Inferior parietal cortex (tissue), 1 donor: ENCODE results near the gene MPV17L2.
A peak's percentile ranks its signal among the peaks of the same experiment; 100 is the strongest.
"Not testable (repeated sequence)": the region's sequence is repeated elsewhere in the genome, so short reads cannot be mapped to it uniquely, and the experiment has no call there.

Experiments used
- DNase-seq: peaks from one replicate; pipeline ENCODE4 v3.0.0-alpha.2; 2016; ENCODE audit errors: extremely low spot score

The MPV17L2 gene

DNA sequence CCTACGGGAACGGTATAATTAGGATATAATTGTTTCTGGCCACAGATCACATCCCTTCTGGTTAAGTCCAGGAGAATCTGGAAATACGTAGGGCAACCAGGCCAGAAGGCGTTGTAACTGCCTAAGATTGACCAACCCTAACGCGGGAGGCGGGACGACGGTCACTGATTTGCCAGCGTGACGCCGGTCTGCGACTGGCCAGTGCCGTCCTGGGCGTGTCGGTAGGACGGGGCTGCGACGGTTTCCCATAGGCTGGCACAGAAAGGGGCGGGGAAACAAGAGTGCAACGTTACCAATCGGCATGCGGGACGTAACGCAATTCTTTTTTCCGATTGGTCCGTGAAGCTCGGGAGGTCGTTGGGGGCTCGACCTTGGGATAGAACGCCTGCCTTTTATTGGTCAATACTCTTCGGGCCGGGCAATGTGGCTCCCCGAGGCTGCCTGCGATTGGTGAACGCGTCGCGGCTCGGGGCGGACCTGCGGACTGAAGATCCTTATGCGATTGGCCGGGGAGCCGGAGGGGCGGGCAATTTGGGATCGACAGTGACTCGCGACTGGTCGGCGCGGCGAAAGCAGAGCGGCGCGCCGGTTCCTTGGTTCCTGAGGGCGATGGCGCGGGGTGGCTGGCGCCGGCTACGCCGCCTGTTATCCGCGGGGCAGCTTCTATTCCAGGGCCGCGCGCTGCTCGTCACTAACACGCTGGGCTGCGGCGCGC lies at the start of gene MPV17L2:
Gene MPV17L2 (plus strand): TSS at position 546 of the 715 bp plus-strand sequence. CDS start 64 bp downstream, at position 610.
- peak; percentile 100 for DNase-seq

- DNase-seq: no peak
Observed at GRCh38 chr19:18143902-18144301, 49.1 kb upstream of the MPV17L2 start.

DNA sequence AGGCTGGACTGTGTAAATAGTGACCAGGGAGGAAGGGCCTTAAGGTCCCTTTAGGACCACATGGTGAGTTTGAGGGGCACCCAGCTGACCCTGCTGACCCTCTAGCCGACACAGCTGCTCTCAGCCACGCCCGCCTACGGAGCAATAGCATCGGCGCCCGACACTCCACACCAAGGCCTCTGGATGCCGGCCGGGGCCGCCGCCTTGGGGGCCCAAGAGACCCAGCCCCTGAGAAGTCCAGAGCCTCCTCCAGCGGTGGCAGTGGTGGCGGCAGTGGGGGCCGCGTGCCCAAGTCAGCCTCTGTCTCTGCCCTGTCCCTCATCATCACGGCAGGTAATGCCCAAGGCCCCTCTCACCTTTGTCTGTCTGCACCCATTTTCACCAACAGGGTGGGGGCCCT lies 48.7 kb upstream of the MPV17L2 start:
- DNase-seq: no peak

- DNase-seq: no peak
Observed at GRCh38 chr19:18144906-18145305, 48.1 kb upstream of the MPV17L2 start.

DNA sequence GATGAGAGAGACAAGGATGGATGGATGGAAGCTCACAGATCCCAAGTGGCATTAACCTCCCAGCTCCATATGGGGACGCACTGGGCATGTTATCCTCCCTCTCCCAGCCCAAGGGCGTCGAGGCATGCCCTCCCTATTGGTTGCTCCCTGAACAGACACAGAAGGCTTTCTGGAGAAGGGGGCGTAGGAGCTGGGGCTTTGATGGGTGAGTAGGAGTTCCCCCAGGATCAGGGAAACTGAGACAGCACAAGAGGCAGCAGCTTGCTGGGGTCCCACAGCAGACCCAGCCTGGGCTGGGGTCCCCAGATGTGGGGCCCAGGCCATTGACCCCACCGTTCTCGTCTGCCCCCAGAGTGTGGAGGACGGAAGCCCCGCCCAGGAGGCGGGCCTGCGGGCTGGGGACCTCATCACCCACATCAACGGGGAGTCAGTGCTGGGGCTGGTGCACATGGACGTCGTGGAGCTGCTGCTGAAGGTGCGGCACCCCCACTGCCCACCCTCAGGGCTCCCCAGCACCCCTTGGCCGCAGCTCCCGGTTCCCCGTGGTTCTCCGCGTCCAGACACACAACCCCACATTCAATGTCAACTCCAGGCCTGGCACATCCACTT lies 47.5 kb upstream of the MPV17L2 start:
- DNase-seq: no peak

DNA sequence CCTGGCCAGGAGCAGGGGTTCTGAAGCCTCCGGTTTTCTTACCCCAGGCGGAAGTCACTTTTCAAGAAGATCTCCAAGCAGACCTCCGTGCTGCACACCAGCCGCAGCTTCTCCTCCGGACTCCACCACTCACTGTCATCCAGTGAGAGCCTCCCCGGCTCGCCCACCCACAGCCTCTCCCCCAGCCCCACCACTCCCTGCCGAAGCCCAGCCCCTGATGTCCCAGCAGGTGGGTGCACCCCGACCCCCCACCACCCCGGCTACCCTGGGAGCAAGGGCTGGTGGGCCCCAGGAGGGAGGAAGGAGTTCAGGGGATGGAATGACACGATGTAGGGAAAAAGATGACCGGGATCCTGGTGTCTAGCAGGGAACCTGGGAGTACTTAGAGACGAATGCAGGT lies 45.6 kb upstream of the MPV17L2 start:
- no peak for DNase-seq

- no peak for DNase-seq
Observed at GRCh38 chr19:18149596-18149975, 43.4 kb upstream of the MPV17L2 start.

DNA sequence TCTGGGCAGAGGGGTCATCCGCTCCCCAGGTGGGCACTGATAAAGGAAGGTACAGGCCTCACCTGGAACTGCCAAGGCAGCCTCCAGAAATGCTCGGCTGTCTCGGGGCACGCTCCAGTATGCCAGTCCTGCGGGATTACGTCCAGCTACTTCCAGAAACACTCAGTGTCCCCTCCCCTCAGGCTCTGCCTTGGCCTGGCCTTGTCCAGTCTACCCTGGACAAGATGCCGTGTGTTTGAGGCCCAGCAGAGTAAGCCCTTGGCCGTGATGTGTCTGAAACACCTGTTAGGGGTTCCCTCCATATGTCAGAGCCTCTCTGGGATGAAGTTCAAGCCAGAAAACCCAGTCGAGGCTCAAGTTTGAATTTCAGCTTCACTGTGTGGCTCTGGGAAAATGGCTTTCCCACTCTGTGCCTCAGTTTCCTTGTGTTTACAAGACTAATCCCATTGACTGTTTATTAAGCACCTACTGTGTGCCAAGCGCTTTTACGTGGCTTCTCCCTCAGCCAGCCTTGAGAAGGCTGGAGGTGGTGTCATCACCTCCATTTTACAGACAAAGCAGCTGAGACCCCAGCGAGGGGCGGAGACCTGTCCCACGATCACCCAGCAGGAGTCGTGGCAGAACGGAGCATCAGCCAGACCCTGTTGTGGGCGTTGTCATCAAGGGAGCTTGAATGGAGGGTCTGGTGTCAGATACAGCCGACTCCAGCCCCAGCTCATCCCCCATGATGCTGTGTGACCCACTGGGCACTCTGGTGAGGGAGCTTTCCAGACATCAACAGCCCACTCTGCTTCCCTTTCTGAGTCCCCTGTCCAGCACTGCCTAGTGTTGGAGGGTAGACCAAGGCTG lies 42.0 kb upstream of the MPV17L2 start:
- DNase-seq: no peak

- DNase-seq: peak; percentile 98
Observed at GRCh38 chr19:18152442-18152816, 40.6 kb upstream of the MPV17L2 start.

- DNase-seq: peak; percentile 99
Observed at GRCh38 chr19:18152817-18153555, 40.0 kb upstream of the MPV17L2 start, which contains the start of gene PIK3R2. Gene PIK3R2 (plus strand): TSS chr19:18153163. CDS start chr19:18155880, 2,717 bp downstream.

DNA sequence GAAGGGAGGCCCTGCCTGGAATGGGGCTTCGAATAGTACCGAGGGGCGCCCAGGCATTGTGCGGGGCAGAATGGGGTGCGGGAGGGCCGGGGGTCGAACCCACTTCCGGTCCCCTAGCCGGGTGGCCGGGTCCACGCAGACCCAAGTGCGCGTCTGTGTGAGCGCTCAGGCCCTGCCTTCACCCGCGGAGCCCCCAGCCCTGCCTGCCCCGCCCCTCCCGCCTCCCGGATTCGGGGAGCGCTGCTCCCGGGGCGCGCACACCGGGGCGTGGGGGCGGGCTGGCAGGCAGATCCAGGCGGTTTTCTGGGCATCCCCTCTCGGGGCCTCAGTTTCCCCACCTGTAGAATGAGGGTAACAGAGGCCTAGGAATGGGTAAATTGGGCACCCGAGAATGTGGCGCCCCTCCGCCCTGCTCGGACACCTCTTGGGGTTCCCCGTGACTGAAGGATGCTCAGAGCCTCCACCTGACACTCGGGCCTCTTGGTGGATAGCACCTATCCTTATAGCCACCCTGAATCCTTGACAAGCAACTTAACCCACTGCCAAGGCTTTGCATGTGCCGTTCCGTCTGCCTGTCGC lies 39.4 kb upstream of the MPV17L2 start:
- no peak for DNase-seq

- DNase-seq: no peak
Observed at GRCh38 chr19:18155095-18156087, 37.6 kb upstream of the MPV17L2 start.

DNA sequence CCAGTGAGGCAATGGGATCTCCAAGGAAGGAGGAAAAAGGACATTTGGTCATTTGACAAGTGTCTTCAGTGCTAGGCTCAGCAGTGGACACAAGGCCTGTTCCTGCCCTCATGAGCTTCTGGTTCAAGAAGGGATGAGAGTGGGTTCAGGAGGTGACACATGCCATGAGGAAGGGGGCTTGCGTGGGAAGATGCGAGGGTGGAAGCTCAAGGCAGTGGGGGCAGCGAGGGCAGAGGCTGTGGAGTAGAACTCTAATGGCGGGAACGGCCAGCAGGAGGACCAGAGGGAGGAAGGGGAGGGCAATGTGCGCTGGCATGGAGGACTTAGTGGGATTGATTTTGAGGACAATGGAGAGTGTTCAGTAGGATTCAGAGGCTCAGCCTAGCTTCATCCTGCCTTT lies 36.8 kb upstream of the MPV17L2 start:
- no peak for DNase-seq

DNA sequence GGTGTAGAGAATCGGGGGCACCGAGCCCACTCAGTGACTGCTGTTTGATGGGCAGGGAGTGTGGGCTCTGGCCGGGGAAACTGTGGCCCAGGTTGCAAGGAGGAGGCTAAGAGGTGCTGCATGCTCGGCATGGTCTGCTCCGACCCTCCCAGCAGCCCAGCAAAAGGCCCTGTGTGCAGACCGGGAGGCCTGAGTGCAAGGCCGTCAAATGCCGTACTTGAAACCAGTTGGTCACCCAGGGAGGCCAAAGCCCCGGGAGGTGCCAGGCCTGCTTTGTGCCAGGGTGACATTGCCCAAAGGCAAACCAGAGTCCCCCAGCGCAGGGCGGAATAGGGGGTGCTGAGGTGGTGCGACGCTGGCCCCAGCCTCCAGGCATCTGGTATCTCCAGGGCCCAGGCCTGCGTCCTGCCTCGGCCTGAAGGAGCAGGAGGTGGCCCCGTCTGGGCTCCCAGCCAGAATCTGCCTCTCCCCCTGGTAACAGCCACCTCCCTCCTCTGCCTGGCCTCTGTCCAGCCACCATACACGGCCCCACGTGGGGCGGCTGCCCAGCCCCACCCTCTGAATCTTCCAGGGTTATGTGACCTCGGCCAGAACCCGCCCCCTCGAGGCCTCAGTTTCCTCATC lies 36.1 kb upstream of the MPV17L2 start:
- DNase-seq: peak; percentile 73

- peak; percentile 54 for DNase-seq
Observed at GRCh38 chr19:18157465-18158063, 35.5 kb upstream of the MPV17L2 start.

- DNase-seq: no peak
Observed at GRCh38 chr19:18158467-18158866, 34.6 kb upstream of the MPV17L2 start.

DNA sequence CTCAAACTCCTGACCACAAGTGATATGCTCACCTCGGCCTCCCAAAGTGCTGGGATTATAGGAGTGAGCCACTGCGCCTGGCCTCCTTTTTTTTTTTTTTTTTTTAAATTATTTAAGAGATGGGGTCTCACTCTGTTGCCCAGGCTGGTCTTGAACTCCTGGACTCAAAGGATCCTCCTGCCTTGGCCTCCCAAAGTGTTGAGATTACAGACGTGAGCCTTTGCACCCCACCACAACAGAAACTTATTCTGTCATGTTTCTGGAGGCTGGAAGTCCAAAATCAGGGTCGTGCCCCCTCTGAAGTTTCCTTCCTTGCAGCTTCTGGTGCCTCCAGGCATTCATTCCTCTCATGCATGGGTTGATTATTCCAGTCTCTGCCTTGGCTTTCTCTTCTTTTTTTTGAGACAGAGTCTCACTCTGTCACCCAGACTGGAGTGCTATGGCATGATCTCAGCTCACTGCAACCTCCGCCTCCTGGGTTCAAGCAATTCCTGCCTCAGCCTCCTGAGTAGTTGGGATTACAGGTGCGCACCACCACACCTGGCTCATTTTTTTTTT lies 33.9 kb upstream of the MPV17L2 start:
- DNase-seq: not testable (repeated sequence)

DNA sequence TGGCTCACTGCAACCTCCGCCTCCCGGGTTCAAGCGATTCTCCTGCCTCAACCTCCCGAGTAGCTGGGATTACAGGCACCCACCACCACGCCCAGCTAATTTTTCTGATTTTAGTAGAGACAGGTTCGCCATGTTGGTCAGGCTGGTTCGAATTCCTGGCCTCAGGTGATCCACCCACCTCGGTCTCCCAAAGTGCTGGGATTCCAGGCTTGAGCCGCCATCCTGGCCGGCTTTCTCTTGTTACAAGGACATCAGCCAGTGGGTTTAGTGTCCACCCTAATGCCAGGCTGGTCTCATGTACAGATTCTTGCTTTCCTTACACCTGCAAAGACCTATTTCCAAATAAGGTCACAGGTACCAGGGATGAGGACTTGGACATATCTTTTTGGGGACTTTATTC lies 33.2 kb upstream of the MPV17L2 start:
- no peak for DNase-seq

GRCh38 chr19:18160493-18160970 lies 32.5 kb upstream of the MPV17L2 start:
- no peak for DNase-seq
